Neutrophil (primary cell): Measurements from ENCODE around the gene KLHDC7B.

Experiments used
- H3K27ac ChIP-seq: fragments of 200-600 bp; sonication (generic); 2 replicates; pipeline ENCODE4 v1.5.1; 2016; ENCODE audit warnings: mild to moderate bottlenecking, moderate library complexity
- H3K27me3 ChIP-seq: fragments of 200-600 bp; sonication (generic); 2 replicates; pipeline ENCODE4 v1.6.0; 2016; ENCODE audit warnings: mild to moderate bottlenecking
- H3K36me3 ChIP-seq: fragments of 200-600 bp; sonication (generic); 2 replicates; pipeline ENCODE4 v1.5.1; 2017
- H3K4me1 ChIP-seq, 2 experiments: fragments of 200-600 bp in 1 of 2; sonication (generic) in 1 of 2; 1 replicate in 1 of 2; 2 replicates in 1 of 2; pipeline versions ENCODE4 v1.5.1 to v1.6.1; 2013 to 2016; ENCODE audit warnings: low read depth in 1 of 2, low read length in 1 of 2, mild to moderate bottlenecking in 1 of 2, moderate library complexity in 1 of 2; ENCODE audit not compliant: control insufficient read depth in 1 of 2, insufficient read depth in 1 of 2
- H3K4me3 ChIP-seq, 2 experiments: fragments of 200-600 bp in 1 of 2; sonication (generic) in 1 of 2; 1 replicate in 1 of 2; 2 replicates in 1 of 2; pipeline ENCODE4 v1.5.1; 2013 to 2016; ENCODE audit warnings: low read depth in 1 of 2, low read length in 1 of 2, mild to moderate bottlenecking in 1 of 2, moderate library complexity in 1 of 2
- H3K9me3 ChIP-seq: fragments of 200-600 bp; sonication (generic); 2 replicates; pipeline ENCODE4 v1.5.1; 2016
- TF ChIP-seq, protein P1 (sequence below): fragments of 200-600 bp; sonication (generic); IDR thresholded peaks from 2 replicates; pipeline ENCODE4 v1.5.1; 2016; ENCODE audit warnings: antibody characterized with exemption

Gene KLHDC7B

DNA sequence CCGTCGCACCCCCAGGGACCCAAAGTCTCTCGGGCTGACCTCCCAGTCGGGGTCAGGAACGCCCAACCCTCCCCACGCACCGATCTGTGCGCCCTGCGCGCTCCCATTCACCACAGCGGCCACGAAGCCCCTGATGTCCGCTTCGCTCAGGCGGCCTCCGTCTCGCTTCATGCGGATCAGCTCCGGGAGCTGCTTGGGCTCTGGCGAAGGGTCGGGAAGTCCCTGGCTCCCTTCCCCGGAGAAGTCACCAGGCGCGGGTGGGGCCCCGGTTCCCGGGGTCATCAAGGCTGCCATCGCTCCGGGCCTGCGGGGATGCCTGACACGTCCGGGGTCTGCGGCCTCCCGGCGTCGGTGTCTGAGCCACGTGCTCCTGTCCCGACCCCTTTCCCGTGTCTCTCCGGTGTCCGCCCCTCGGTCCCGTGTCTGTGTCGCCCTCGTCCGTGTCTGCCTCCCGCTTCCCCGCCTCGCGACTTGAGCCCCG, 16.2 kb upstream of the KLHDC7B start:
- Histone ChIP-seq H3K4me3 (peak overlapping the region; percentile 81 to 98), H3K27me3 (no peaks in the 10 kb centered on the region), H3K36me3 (peaks cover 17% of the 10 kb centered on the region), H3K27ac (peak overlapping the region; percentile 98), H3K4me1 (peaks cover 62 to 70% of the 10 kb centered on the region in 2 experiments), H3K9me3 (no peaks in the 10 kb centered on the region)
- TF ChIP-seq, protein P1, sequence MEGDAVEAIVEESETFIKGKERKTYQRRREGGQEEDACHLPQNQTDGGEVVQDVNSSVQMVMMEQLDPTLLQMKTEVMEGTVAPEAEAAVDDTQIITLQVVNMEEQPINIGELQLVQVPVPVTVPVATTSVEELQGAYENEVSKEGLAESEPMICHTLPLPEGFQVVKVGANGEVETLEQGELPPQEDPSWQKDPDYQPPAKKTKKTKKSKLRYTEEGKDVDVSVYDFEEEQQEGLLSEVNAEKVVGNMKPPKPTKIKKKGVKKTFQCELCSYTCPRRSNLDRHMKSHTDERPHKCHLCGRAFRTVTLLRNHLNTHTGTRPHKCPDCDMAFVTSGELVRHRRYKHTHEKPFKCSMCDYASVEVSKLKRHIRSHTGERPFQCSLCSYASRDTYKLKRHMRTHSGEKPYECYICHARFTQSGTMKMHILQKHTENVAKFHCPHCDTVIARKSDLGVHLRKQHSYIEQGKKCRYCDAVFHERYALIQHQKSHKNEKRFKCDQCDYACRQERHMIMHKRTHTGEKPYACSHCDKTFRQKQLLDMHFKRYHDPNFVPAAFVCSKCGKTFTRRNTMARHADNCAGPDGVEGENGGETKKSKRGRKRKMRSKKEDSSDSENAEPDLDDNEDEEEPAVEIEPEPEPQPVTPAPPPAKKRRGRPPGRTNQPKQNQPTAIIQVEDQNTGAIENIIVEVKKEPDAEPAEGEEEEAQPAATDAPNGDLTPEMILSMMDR, result no peak

DNA sequence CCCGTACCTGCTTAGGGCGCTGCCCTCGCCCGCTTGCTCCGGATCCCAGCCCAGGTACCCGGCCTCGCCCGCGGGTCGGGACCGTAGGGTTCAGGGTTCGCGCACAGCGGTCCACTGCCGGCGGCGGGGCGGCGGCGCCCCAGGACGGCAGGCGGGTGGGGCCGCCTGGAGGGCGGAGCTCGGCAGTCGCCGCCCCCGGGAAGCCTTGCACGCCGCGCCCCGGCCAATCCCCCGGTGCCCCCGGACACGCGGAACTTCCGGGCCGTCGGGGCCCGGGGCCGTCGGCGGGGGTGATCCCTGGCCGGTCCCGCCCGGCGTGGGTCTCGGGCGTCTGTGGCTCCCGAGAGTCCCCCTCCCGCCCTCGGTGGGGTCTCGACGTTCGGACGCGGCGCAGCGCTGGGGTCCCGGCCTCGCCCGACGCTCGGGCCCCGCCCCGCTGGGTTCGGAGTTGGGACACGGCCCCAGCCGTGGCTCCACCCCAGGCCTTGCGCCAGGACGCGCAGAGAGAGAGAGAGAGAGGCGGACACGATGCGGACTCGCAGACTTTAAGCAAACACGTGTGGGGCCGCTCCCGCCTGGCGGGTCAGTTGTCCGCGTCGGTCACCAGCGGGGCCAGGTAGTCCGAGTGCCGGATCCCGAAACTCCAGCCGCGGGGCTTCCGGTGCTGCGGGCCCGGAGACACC, 15.7 kb upstream of the KLHDC7B start, which contains the start of gene TYMP:
TYMP (minus strand) TSS at position 116 of the 683 bp plus-strand sequence. CDS start 303 bp downstream, outside the sequence.
- Histone ChIP-seq H3K4me3 (peak within 1 kb of the TSS; percentile 81 to 98), H3K4me1 (peaks cover 62 to 69% of the 10 kb centered on the region in 2 experiments), H3K36me3 (peaks cover 17% of the 10 kb centered on the region), H3K9me3 (no peaks in the 10 kb centered on the region), H3K27ac (peak within 1 kb of the TSS; percentile 98), H3K27me3 (no peaks in the 10 kb centered on the region)
- TF ChIP-seq, protein P1, result peak; percentile 59

DNA sequence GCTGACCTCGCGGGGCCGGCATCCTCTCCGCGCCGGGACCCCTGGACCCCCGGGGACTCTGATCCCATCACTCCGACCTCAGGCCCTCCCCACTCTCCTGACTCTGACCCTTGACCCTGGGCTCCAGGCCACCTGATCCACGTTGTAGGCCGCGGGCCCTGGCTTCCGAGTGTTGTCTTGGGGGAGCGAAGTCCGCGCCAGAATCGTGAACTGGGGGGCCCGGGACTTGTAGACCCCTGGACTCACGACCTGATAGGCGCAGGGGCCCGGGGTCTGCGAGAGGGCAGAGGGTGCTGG, 15.2 kb upstream of the KLHDC7B start:
- no peaks in the 10 kb centered on the region for H3K9me3 ChIP-seq
- H3K4me3 ChIP-seq, result peak overlapping the region; percentile 81 to 98
- TF ChIP-seq, protein P1, result no peak
- H3K36me3 ChIP-seq, result peaks cover 17% of the 10 kb centered on the region
- peaks cover 63 to 68% of the 10 kb centered on the region in 2 experiments for H3K4me1 ChIP-seq
- H3K27ac ChIP-seq, result peak overlapping the region; percentile 98
- H3K27me3 ChIP-seq, result no peaks in the 10 kb centered on the region

DNA sequence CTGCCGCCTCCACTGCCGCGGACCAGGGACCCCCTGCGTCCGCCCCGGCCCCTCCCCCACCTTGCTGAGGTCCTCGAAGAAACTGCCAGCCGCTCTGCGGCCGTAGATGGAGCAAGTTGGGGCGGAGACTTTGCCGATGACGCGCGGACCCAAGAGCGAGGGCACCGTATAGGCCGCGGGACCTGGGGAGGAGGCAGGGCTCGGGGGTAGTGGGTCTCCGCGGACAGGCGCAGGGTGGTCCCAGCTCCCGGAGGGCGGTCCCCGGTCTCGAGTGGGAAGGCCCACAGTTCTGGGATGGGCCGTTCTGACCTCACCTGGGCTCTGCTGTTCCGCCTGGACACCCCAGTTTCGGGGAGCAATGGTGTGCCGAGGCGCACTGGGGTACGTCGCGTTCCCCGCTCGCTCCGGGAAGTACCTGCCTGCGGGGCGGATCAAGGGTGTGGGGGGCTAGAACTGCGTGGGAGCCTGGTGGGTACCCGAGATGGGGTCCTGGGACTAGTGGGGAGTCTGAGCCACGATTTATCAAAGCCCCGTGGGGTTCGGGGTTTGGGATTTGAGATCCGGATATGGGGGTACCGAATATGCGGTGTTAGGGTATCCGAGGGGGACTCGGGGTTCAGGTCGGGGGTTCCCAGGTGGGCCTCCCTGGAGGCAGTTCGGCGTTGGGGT, 14.7 kb upstream of the KLHDC7B start:
- H3K27ac ChIP-seq, result peak overlapping the region; percentile 98
- no peaks in the 10 kb centered on the region for H3K9me3 ChIP-seq

DNA sequence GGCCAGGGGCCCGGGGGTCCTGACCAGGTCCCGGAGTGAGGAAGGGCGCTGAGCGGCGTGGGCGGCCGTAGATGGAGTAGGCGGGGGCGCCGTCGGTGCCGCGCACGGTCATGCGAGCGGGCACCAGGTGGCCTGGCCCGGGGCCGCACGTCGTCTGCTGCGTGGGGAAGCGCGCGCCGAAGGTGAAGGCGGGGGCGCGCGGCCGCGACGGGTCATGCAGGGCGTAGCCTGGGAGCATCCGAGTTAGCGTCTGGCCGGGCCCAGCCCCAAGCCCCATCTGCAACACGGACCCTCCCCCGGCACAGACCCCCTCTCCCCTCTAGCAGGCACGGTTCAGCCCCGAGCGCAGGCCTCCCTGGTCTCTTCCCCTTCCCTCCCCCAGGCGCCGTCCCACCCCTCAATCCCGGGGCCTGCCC, 14.1 kb upstream of the KLHDC7B start:
- peaks cover 64 to 71% of the 10 kb centered on the region in 2 experiments for H3K4me1 ChIP-seq
- TF ChIP-seq, protein P1, result peak; percentile 48

More for the DNA sequence above, 14.7 kb upstream of the KLHDC7B start:
- peak overlapping the region; percentile 81 to 98 for H3K4me3 ChIP-seq
- TF ChIP-seq, protein P1, result peak; percentile 29
- peaks cover 66 to 67% of the 10 kb centered on the region in 2 experiments for H3K4me1 ChIP-seq
- peaks cover 17% of the 10 kb centered on the region for H3K36me3 ChIP-seq
- no peaks in the 10 kb centered on the region for H3K27me3 ChIP-seq

More for the DNA sequence above, 14.1 kb upstream of the KLHDC7B start:
- H3K4me3 ChIP-seq, result peak overlapping the region; percentile 81 to 98
- no peaks in the 10 kb centered on the region for H3K9me3 ChIP-seq
- H3K27ac ChIP-seq, result peak overlapping the region; percentile 98
- H3K27me3 ChIP-seq, result no peaks in the 10 kb centered on the region
- H3K36me3 ChIP-seq, result peaks cover 17% of the 10 kb centered on the region
